ENCODE data around the gene LARGE1. TPM values are rescaled to one million over a fixed set of nuclear protein-coding genes. Genes with fewer than 3 reads are reported as not detected.
A peak's percentile ranks its signal among the peaks of the same experiment; 100 is the strongest.

LARGE1 gene
- total and polyA plus RNA-seq, 2 of the 13 experiments (the other 11 are each of a cell fraction or from before 2014, with no cell fraction given) = 8.4 to 11.0 TPM

- TF ChIP-seq KIAA2018 (CRISPR knock-in tag; IDR thresholded peaks at IDR 0.05; ENCODE audit: borderline replicate concordance) (no peak), ARID3A (IDR thresholded peaks at IDR 0.05; ENCODE audit: low read depth, low read length) (no peak), HNRNPLL (IDR thresholded peaks at IDR 0.05; ENCODE audit: low read depth, low read length, poor library complexity, severe bottlenecking) (peak; percentile 51), ZNF281 (CRISPR knock-in tag; IDR thresholded peaks at IDR 0.05; ENCODE audit: borderline replicate concordance) (no peak), ZKSCAN8 (CRISPR knock-in tag; IDR thresholded peaks at IDR 0.05; ENCODE audit: borderline replicate concordance) (no peak), CEBPB (IDR thresholded peaks at IDR 0.05; ENCODE audit: borderline replicate concordance, low read depth, low read length) (no peak), SKI (IDR thresholded peaks at IDR 0.05; ENCODE audit: partially characterized antibody) (peak; percentile 77), STAT5B (CRISPR knock-in tag; IDR thresholded peaks at IDR 0.05) (no peak), ZBTB38 (CRISPR knock-in tag; IDR thresholded peaks at IDR 0.05) (no peak), SP4 (CRISPR knock-in tag; IDR thresholded peaks at IDR 0.05) (peak; percentile 90), CBX1 (IDR thresholded peaks at IDR 0.05; ENCODE audit: low read depth) (no peak), USF2 (IDR thresholded peaks at IDR 0.05; ENCODE audit: low read depth, low read length) (no peak), USF2 (CRISPR knock-in tag; IDR thresholded peaks at IDR 0.05; ENCODE audit: borderline replicate concordance) (no peak; the same call in 1 of the 2 replicates), ZFP36L1 (CRISPR knock-in tag; IDR thresholded peaks at IDR 0.05) (no peak), ZFAT (CRISPR knock-in tag; conservative IDR thresholded peaks at IDR 0.05) (no peak)
These were observed 750 bp upstream of the LARGE1 start (continued) for GRCh38 chr22:33920927-33921524.
